T-helper 17 cell (primary cell): ENCODE data around the gene LAGE3. TPM values are rescaled to one million over a fixed set of nuclear protein-coding genes. Genes with fewer than 3 reads are reported as not detected.
A peak's percentile ranks its signal among the peaks of the same experiment; 100 is the strongest.

ENCODE experiments used
- ATAC-seq: fragments of 150-1000 bp; cut with Tn5 transposase; 2 replicates; pipeline ENCODE4 v1.10.0; 2021; ENCODE audit warnings: mild to moderate bottlenecking, moderate library complexity
- DNase-seq, 3 donors: peaks; one replicate each; pipeline versions ENCODE4 v3.0.0 to v3.0.0-alpha.2; 2020 to 2021
- H3K9me3 ChIP-seq: one replicate; pipeline ENCODE4 v1.7.0; 2013; ENCODE audit warnings: low read length, mild to moderate bottlenecking; ENCODE audit not compliant: control insufficient read depth, poor library complexity, severe bottlenecking
- H3K27ac Mint-ChIP-seq: one replicate; pipeline ENCODE4 v1.8.0; 2022; ENCODE audit warnings: mild to moderate bottlenecking, moderate library complexity, mixed read lengths
- H3K27me3 Mint-ChIP-seq: one replicate; pipeline ENCODE4 v1.8.0; 2022; ENCODE audit warnings: mixed read lengths
- H3K36me3 Mint-ChIP-seq: one replicate; pipeline ENCODE4 v1.8.0; 2022; ENCODE audit warnings: low read depth, mixed read lengths
- H3K4me1 Mint-ChIP-seq: one replicate; pipeline ENCODE4 v1.8.0; 2022; ENCODE audit warnings: mild to moderate bottlenecking, mixed read lengths
- H3K4me3 Mint-ChIP-seq: one replicate; pipeline ENCODE4 v1.8.0; 2022; ENCODE audit warnings: mild to moderate bottlenecking, moderate library complexity, mixed read lengths
- total RNA-seq, 4 donors: library from RNA in 2 of 4; stranded (reverse) in 2 of 4; gene quantifications; one replicate each; pipeline ENCODE4 v1.2.3 and lab custom pipeline; 2022 to 2026

Gene LAGE3
- total RNA-seq, 2 donors from 2014 or later, result 9.1 to 9.5 TPM

- Mint-ChIP-seq H3K27me3 (no peaks in the 10 kb centered on the region), H3K4me3 (no peak overlapping the region), H3K27ac (no peak overlapping the region), H3K4me1 (peaks cover 4% of the 10 kb centered on the region), H3K36me3 (peaks cover 4% of the 10 kb centered on the region)
- H3K9me3 ChIP-seq, result no peaks in the 10 kb centered on the region
- ATAC-seq (no peak), DNase-seq (no peak)
Observed at GRCh38 chrX:154466036-154466435, 13.0 kb downstream of the LAGE3 start.

- peaks cover 4% of the 10 kb centered on the region for H3K4me1 Mint-ChIP-seq
- no peaks in the 10 kb centered on the region for H3K9me3 ChIP-seq
- no peak overlapping the region for H3K4me3 Mint-ChIP-seq
- H3K27ac Mint-ChIP-seq, result no peak overlapping the region
- DNase-seq (no peak), ATAC-seq (no peak)
- H3K27me3 Mint-ChIP-seq, result no peaks in the 10 kb centered on the region
- H3K36me3 Mint-ChIP-seq, result peaks cover 4% of the 10 kb centered on the region
Observed at GRCh38 chrX:154465601-154466000, 13.5 kb downstream of the LAGE3 start.

- H3K36me3 Mint-ChIP-seq, result peaks cover 4% of the 10 kb centered on the region
- no peaks in the 10 kb centered on the region for H3K9me3 ChIP-seq
- H3K4me3 Mint-ChIP-seq, result no peak overlapping the region
- ATAC-seq (no peak), DNase-seq (no peak)
- no peaks in the 10 kb centered on the region for H3K27me3 Mint-ChIP-seq
- peaks cover 5% of the 10 kb centered on the region for H3K4me1 Mint-ChIP-seq
- no peak overlapping the region for H3K27ac Mint-ChIP-seq
Observed at GRCh38 chrX:154464806-154465365, 14.2 kb downstream of the LAGE3 start.

- H3K9me3 ChIP-seq, result no peaks in the 10 kb centered on the region
- ATAC-seq, result no peak
- Mint-ChIP-seq H3K36me3 (peaks cover 4% of the 10 kb centered on the region), H3K27ac (no peak overlapping the region), H3K27me3 (no peaks in the 10 kb centered on the region), H3K4me3 (no peak overlapping the region), H3K4me1 (peaks cover 11% of the 10 kb centered on the region)
- no peak for DNase-seq
Observed at GRCh38 chrX:154463611-154464220, 15.4 kb downstream of the LAGE3 start.

GRCh38 chrX:154462396-154462795 lies 16.7 kb downstream of the LAGE3 start:
- Mint-ChIP-seq H3K27ac (no peak overlapping the region), H3K4me3 (no peak overlapping the region), H3K36me3 (peaks cover 4% of the 10 kb centered on the region), H3K4me1 (peaks cover 13% of the 10 kb centered on the region), H3K27me3 (no peaks in the 10 kb centered on the region)
- DNase-seq (no peak), ATAC-seq (no peak)
- H3K9me3 ChIP-seq, result no peaks in the 10 kb centered on the region

- no peak overlapping the region for H3K27ac Mint-ChIP-seq
- ATAC-seq, result no peak
- DNase-seq, result no peak
- H3K9me3 ChIP-seq, result no peaks in the 10 kb centered on the region
- H3K4me1 Mint-ChIP-seq, result peaks cover 15% of the 10 kb centered on the region
- H3K36me3 Mint-ChIP-seq, result peaks cover 4% of the 10 kb centered on the region
- H3K27me3 Mint-ChIP-seq, result no peaks in the 10 kb centered on the region
- peak overlapping the region; percentile 85 for H3K4me3 Mint-ChIP-seq
Observed at GRCh38 chrX:154460326-154460725, 18.8 kb downstream of the LAGE3 start.

- H3K4me3 Mint-ChIP-seq, result peak overlapping the region; percentile 85
- DNase-seq (no peak), ATAC-seq (no peak)
- H3K27ac Mint-ChIP-seq, result no peak overlapping the region
- peaks cover 4% of the 10 kb centered on the region for H3K36me3 Mint-ChIP-seq
- H3K9me3 ChIP-seq, result no peaks in the 10 kb centered on the region
- H3K4me1 Mint-ChIP-seq, result peaks cover 15% of the 10 kb centered on the region
- H3K27me3 Mint-ChIP-seq, result no peaks in the 10 kb centered on the region
Observed at GRCh38 chrX:154459832-154460231, 19.2 kb downstream of the LAGE3 start.

- peaks cover 15% of the 10 kb centered on the region for H3K4me1 Mint-ChIP-seq
- ATAC-seq (peak; percentile 44), DNase-seq (no peak)
- H3K27ac Mint-ChIP-seq, result peak overlapping the region; percentile 34
- peaks cover 4% of the 10 kb centered on the region for H3K36me3 Mint-ChIP-seq
- H3K4me3 Mint-ChIP-seq, result peak overlapping the region; percentile 85
- no peaks in the 10 kb centered on the region for H3K9me3 ChIP-seq
- H3K27me3 Mint-ChIP-seq, result no peaks in the 10 kb centered on the region
Observed at GRCh38 chrX:154458954-154459778, 19.9 kb downstream of the LAGE3 start.

- Mint-ChIP-seq H3K36me3 (peaks cover 4% of the 10 kb centered on the region), H3K27me3 (no peaks in the 10 kb centered on the region), H3K27ac (peak within 1 kb of the TSS; percentile 87), H3K4me3 (peak within 1 kb of the TSS; percentile 96), H3K4me1 (peaks cover 15% of the 10 kb centered on the region)
- no peaks in the 10 kb centered on the region for H3K9me3 ChIP-seq
- ATAC-seq, result peak; percentile 83
- DNase-seq, result peak; percentile 63 to 68 (median 65)
Observed at GRCh38 chrX:154458116-154458953, 20.7 kb downstream of the LAGE3 start, which contains the start of gene PLXNA3. Gene PLXNA3 (plus strand): TSS chrX:154458281. CDS start chrX:154460184, 1,903 bp downstream.

GRCh38 chrX:154457491-154458115 lies 21.5 kb downstream of the LAGE3 start:
- peak overlapping the region; percentile 96 for H3K4me3 Mint-ChIP-seq
- no peaks in the 10 kb centered on the region for H3K27me3 Mint-ChIP-seq
- H3K27ac Mint-ChIP-seq, result peak overlapping the region; percentile 87
- peak; percentile 51 to 64 (median 62) for DNase-seq
- no peaks in the 10 kb centered on the region for H3K36me3 Mint-ChIP-seq
- H3K9me3 ChIP-seq, result no peaks in the 10 kb centered on the region
- ATAC-seq, result peak; percentile 76
- peaks cover 15% of the 10 kb centered on the region for H3K4me1 Mint-ChIP-seq

- Mint-ChIP-seq H3K4me3 (no peak overlapping the region), H3K4me1 (peaks cover 5% of the 10 kb centered on the region), H3K27me3 (no peaks in the 10 kb centered on the region), H3K36me3 (no peaks in the 10 kb centered on the region), H3K27ac (no peak overlapping the region)
- DNase-seq (no peak), ATAC-seq (no peak)
- no peaks in the 10 kb centered on the region for H3K9me3 ChIP-seq
Observed at GRCh38 chrX:154452823-154453222, 26.3 kb downstream of the LAGE3 start.

GRCh38 chrX:154450312-154450711 lies 28.8 kb downstream of the LAGE3 start:
- H3K9me3 ChIP-seq, result no peaks in the 10 kb centered on the region
- H3K4me3 Mint-ChIP-seq, result no peak overlapping the region
- no peaks in the 10 kb centered on the region for H3K27me3 Mint-ChIP-seq
- DNase-seq (no peak), ATAC-seq (no peak)
- H3K36me3 Mint-ChIP-seq, result no peaks in the 10 kb centered on the region
- H3K27ac Mint-ChIP-seq, result no peak overlapping the region
- peaks cover 4% of the 10 kb centered on the region for H3K4me1 Mint-ChIP-seq
